Activated naive CD8-positive, alpha-beta T cell treated with anti-CD3 and anti-CD28 coated beads for 36 hours (primary cell): ENCODE measurements around the gene HDLBP. TPM values are rescaled to one million over a fixed set of nuclear protein-coding genes. Genes with fewer than 3 reads are reported as not detected.
A peak's percentile ranks its signal among the peaks of the same experiment; 100 is the strongest.

ENCODE experiments used
- DNase-seq: peaks from one replicate; pipeline ENCODE4 v3.0.0; 2021
- H3K27ac Mint-ChIP-seq: one replicate; pipeline ENCODE4 v1.8.0; 2022; ENCODE audit warnings: mild to moderate bottlenecking, moderate library complexity, mixed read lengths
- H3K27me3 Mint-ChIP-seq: one replicate; pipeline ENCODE4 v1.8.0; 2022; ENCODE audit warnings: mild to moderate bottlenecking, mixed read lengths
- H3K36me3 Mint-ChIP-seq: one replicate; pipeline ENCODE4 v1.8.0; 2021; ENCODE audit warnings: mild to moderate bottlenecking, mixed read lengths
- H3K4me1 Mint-ChIP-seq: one replicate; pipeline ENCODE4 v1.8.0; 2021; ENCODE audit warnings: mixed read lengths
- H3K4me3 Mint-ChIP-seq: one replicate; pipeline ENCODE4 v1.8.0; 2022; ENCODE audit warnings: mild to moderate bottlenecking, moderate library complexity, mixed read lengths
- H3K9me3 Mint-ChIP-seq: one replicate; pipeline ENCODE4 v1.8.0; 2022; ENCODE audit warnings: mixed read lengths
- total RNA-seq, 2 experiments: library from RNA; stranded (reverse); gene quantifications; one replicate each; pipeline ENCODE4 v1.2.3, GENCODE V29; 2021

The HDLBP gene
- total RNA-seq, 2 experiments from 2014 or later: 272 to 286 TPM

DNA sequence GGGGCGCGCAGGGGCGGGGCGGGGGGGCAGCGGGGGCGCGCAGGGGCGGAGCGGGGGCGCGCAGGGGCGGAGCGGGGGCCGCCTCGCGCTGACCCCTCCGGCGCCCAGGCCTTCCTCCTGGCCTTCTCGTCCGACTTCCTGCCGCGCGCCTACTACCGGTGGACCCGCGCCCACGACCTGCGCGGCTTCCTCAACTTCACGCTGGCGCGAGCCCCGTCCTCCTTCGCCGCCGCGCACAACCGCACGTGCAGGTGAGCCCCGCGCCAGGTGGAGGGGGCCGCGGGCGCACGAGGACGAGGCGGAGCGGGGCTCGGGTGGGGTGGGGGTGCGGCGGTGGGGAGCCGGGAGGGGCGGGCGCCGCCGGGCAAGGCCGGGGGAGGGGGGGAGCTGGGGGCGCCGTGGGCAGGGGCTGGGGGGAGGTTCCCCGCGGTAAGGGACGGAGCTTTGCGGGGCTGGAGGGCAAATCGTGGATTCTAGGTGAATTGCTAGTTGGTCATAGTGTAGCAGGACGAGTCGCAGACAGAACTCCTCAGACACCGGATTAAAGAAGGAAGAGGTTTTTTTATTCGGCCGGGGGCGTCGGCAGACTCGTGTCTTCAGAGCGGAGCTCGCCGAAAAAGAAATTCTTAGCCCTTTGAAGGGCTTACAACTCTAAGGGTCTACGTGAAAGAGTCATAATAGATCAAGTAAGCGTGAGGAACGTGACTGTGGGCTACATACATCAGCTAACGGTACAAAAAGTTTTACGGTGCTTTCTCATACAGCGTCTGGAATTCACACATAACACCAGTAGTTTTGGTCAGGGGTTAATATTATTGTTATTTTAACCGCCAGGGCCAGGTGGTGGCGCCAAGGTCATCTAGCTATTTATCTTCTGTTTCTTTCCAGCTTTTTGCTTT, 97.1 kb downstream of the HDLBP start:
- H3K27me3 Mint-ChIP-seq: peaks cover 17% of the 10 kb centered on the region
- peaks cover 8% of the 10 kb centered on the region for H3K4me1 Mint-ChIP-seq
- peak; percentile 56 for DNase-seq
- peak overlapping the region; percentile 77 for H3K27ac Mint-ChIP-seq
- H3K36me3 Mint-ChIP-seq: peaks cover 4% of the 10 kb centered on the region
- no peaks in the 10 kb centered on the region for H3K9me3 Mint-ChIP-seq
- peak overlapping the region; percentile 83 for H3K4me3 Mint-ChIP-seq

GRCh38 chr2:241217320-241218031, 98.0 kb downstream of the HDLBP start:
- H3K9me3 Mint-ChIP-seq: no peaks in the 10 kb centered on the region
- peaks cover 17% of the 10 kb centered on the region for H3K27me3 Mint-ChIP-seq
- peak; percentile 47 for DNase-seq
- H3K4me1 Mint-ChIP-seq: peaks cover 8% of the 10 kb centered on the region
- peak overlapping the region; percentile 56 for H3K27ac Mint-ChIP-seq
- peak overlapping the region; percentile 68 for H3K4me3 Mint-ChIP-seq
- H3K36me3 Mint-ChIP-seq: peaks cover 2% of the 10 kb centered on the region

DNA sequence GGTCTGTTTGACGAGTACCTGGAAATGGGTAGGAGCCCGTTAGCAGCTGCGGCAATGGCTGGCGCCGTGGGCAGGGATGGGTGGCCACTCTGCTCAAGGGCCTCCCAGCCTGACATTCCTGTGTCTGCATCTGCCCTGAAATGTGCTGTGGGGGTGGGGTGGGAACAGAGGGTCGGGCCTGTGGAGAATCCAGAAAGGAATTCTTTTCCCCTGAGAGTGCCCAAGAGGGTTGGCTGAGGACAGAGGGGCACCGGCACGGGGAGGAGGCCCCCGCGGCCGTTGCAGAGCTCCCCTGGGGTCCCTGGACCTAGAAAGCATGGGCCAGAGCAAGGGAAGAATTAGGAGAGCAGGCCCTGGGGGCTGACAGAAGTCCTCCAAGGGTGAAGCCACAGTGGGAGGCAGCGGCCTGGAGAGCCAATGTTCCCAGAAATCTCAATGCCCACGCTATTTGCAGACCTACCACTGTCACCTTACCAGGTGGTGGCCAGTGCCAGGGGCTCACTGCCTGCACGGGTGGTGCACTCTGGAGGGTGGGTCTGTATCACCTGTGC, 99.2 kb downstream of the HDLBP start:
- Mint-ChIP-seq H3K27me3 (peaks cover 17% of the 10 kb centered on the region), H3K27ac (no peak overlapping the region), H3K4me3 (no peak overlapping the region), H3K9me3 (no peaks in the 10 kb centered on the region), H3K36me3 (peaks cover 2% of the 10 kb centered on the region), H3K4me1 (peaks cover 8% of the 10 kb centered on the region)
- no peak for DNase-seq

- no peak overlapping the region for H3K4me3 Mint-ChIP-seq
- H3K27me3 Mint-ChIP-seq: peaks cover 17% of the 10 kb centered on the region
- H3K27ac Mint-ChIP-seq: no peak overlapping the region
- H3K9me3 Mint-ChIP-seq: no peaks in the 10 kb centered on the region
- peaks cover 2% of the 10 kb centered on the region for H3K36me3 Mint-ChIP-seq
- DNase-seq: no peak
- peaks cover 8% of the 10 kb centered on the region for H3K4me1 Mint-ChIP-seq
These were observed 100.1 kb downstream of the HDLBP start for GRCh38 chr2:241215421-241215820.

DNA sequence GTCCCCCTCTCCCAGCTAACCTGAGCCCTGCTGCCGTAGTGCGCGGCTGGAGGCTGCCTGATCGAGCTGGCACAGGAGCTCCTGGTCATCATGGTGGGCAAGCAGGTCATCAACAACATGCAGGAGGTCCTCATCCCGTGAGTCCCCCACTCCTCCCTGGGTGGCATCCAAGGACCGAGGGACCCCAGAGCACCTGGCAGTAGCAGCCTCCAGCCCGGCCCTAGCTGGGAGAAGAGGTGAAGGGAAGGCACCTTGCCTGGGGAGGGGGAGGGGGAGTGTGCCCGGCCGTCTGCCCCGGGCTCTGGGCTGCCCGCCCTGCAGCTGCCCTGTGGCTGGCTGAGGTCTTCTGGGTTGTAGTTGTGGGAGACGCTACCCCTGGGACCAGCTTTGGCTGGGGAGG, 100.7 kb downstream of the HDLBP start:
- DNase-seq: no peak
- no peaks in the 10 kb centered on the region for H3K9me3 Mint-ChIP-seq

DNA sequence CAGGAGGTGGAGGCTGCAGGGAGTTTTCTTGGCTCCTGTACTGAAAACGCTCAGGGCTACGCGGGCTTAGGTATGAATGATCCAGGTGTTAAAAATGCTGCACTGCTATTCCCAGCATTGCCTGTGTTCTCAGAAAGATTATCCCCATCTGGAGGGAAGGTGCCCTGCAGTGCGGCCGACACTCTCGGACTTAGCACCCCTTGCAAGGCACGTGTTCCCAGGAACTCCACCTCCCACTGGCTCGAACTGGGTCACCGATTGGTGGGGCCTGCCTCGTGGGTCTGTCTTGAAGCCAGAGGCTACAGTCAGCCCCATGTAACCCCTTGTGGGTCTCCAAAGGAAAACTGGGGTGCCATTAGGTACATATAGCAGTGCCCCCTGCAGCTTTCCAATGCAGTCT, 101.3 kb downstream of the HDLBP start:
- Mint-ChIP-seq H3K4me3 (no peak overlapping the region), H3K9me3 (no peaks in the 10 kb centered on the region), H3K27ac (no peak overlapping the region), H3K27me3 (peaks cover 7% of the 10 kb centered on the region), H3K36me3 (peaks cover 2% of the 10 kb centered on the region), H3K4me1 (peaks cover 6% of the 10 kb centered on the region)
- DNase-seq: no peak

More for the DNA sequence above, 100.7 kb downstream of the HDLBP start:
- Mint-ChIP-seq H3K27ac (no peak overlapping the region), H3K36me3 (peaks cover 2% of the 10 kb centered on the region), H3K27me3 (peaks cover 12% of the 10 kb centered on the region), H3K4me3 (no peak overlapping the region), H3K4me1 (peaks cover 8% of the 10 kb centered on the region)

DNA sequence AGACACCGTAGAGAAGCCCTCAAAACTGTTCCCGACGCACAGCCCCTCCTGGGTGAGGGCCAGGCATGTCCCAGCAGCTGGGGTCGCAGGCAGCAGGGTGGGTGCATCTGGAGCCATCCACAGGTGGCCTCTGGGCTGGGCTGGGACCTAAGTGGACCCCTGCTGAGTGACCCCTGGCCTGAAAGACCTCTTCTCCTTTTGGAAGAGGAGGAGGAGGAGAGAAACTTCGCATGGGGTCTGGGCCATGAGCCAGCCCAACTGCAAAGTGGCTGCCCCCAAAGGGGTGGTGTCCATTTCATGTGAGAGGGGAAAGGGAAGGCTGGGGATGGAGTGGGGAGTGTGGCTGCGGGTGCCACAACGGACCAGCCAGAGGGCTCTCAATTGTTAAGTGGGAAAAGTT, 101.9 kb downstream of the HDLBP start:
- Mint-ChIP-seq H3K27me3 (peaks cover 2% of the 10 kb centered on the region), H3K9me3 (no peaks in the 10 kb centered on the region), H3K27ac (no peak overlapping the region), H3K4me3 (no peak overlapping the region), H3K4me1 (peaks cover 2% of the 10 kb centered on the region), H3K36me3 (peaks cover 2% of the 10 kb centered on the region)
- no peak for DNase-seq

GRCh38 chr2:241213041-241213440, 102.4 kb downstream of the HDLBP start:
- H3K9me3 Mint-ChIP-seq: no peaks in the 10 kb centered on the region
- no peak overlapping the region for H3K4me3 Mint-ChIP-seq
- H3K27me3 Mint-ChIP-seq: no peaks in the 10 kb centered on the region
- H3K36me3 Mint-ChIP-seq: no peaks in the 10 kb centered on the region
- no peak for DNase-seq
- H3K4me1 Mint-ChIP-seq: no peaks in the 10 kb centered on the region
- no peak overlapping the region for H3K27ac Mint-ChIP-seq

GRCh38 chr2:241211276-241211675, 104.2 kb downstream of the HDLBP start:
- no peaks in the 10 kb centered on the region for H3K4me1 Mint-ChIP-seq
- DNase-seq: no peak
- no peaks in the 10 kb centered on the region for H3K27me3 Mint-ChIP-seq
- no peak overlapping the region for H3K27ac Mint-ChIP-seq
- H3K36me3 Mint-ChIP-seq: no peaks in the 10 kb centered on the region
- no peak overlapping the region for H3K4me3 Mint-ChIP-seq
- no peaks in the 10 kb centered on the region for H3K9me3 Mint-ChIP-seq

- H3K27me3 Mint-ChIP-seq: no peaks in the 10 kb centered on the region
These were observed 106.2 kb downstream of the HDLBP start for GRCh38 chr2:241209271-241209670.

DNA sequence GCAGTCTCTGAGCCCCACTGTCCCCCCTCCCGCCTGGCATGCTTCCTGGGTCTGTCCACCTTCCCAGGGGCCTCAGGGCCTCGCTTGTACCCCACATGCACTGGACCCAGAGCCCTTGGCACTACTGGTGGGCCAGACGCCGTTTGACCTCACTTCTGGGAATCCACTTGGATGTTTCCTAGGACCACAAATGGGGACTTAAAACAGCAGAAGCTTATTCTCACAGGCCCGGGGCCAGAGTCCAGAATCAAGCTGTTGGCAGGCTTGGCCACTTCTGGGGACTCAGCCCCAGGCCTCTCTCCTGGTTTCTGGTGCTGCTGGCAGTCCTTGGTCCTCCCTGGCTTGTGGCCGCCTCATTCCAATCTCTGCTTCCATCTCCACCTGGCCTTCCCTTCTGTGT, 107.4 kb downstream of the HDLBP start:
- H3K27me3 Mint-ChIP-seq: no peaks in the 10 kb centered on the region
- no peak for DNase-seq
- no peaks in the 10 kb centered on the region for H3K36me3 Mint-ChIP-seq
- no peak overlapping the region for H3K27ac Mint-ChIP-seq
- no peak overlapping the region for H3K4me3 Mint-ChIP-seq
- H3K9me3 Mint-ChIP-seq: no peaks in the 10 kb centered on the region
- H3K4me1 Mint-ChIP-seq: no peaks in the 10 kb centered on the region

More at GRCh38 chr2:241209271-241209670, 106.2 kb downstream of the HDLBP start:
- no peak overlapping the region for H3K4me3 Mint-ChIP-seq
- H3K36me3 Mint-ChIP-seq: no peaks in the 10 kb centered on the region
- no peak overlapping the region for H3K27ac Mint-ChIP-seq
- H3K4me1 Mint-ChIP-seq: no peaks in the 10 kb centered on the region
- H3K9me3 Mint-ChIP-seq: no peaks in the 10 kb centered on the region
- no peak for DNase-seq

DNA sequence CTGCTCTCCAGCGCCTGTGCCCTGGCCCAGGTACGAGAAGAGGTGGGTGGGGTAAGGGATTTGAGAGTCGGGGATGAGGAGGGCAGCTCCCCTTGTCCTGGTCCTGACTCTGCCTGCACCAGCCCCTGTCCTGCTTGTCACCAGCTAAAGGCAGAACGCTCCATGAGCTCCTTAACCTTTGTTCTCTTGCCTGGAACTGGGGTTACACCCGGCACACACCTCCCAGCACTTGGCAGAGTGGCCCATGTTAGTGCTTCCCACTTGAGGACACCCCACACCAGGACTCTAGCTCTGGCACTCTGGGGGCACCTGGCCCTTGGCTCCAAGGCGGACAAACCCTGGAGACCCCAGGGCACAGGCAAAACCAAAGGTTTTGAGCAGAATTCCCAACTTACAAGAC, 107.8 kb downstream of the HDLBP start:
- Mint-ChIP-seq H3K4me3 (no peak overlapping the region), H3K27ac (no peak overlapping the region), H3K4me1 (no peaks in the 10 kb centered on the region), H3K36me3 (no peaks in the 10 kb centered on the region), H3K9me3 (no peaks in the 10 kb centered on the region), H3K27me3 (no peaks in the 10 kb centered on the region)
- no peak for DNase-seq

DNA sequence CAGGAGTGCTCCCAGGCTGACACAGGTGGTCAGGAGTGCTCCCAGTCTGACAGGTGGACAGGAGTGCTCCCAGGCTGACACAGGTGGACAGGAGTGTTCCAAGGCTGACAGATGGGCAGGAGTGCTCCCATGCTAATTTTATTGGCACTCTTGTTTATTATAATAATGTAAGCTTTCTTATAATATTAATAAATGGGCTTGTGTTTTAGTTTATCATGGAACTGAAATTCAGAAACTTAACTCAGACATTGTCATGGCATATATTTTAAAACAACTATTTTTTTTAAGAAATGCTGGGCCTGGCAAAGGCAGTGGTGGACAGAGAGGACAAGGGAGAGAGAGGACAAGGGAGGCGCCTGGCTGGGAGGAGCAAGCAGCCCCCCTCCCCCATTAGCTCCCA, 108.3 kb downstream of the HDLBP start:
- no peaks in the 10 kb centered on the region for H3K27me3 Mint-ChIP-seq
- H3K27ac Mint-ChIP-seq: no peak overlapping the region
- DNase-seq: no peak
- no peaks in the 10 kb centered on the region for H3K9me3 Mint-ChIP-seq
- no peaks in the 10 kb centered on the region for H3K4me1 Mint-ChIP-seq
- no peaks in the 10 kb centered on the region for H3K36me3 Mint-ChIP-seq
- H3K4me3 Mint-ChIP-seq: no peak overlapping the region

DNA sequence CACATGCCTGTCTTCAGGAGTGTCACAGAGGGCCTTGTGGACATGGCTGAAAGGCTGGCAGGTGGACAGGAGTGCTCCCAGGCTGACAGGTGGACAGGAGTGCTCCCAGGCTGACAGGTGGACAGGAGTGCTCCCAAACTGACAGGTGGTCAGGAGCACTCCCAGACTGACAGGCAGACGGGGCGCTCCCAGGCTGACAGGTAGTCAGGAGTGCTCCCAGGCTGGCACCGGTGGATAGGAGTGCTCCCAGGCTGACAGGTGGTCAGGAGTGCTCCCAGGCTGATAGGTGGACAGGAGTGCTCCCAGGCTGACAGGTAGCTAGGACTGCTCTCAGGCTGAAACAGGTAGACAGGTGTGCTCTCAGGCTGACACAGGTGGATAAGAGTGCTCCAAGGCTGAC, 110.4 kb downstream of the HDLBP start:
- Mint-ChIP-seq H3K36me3 (no peaks in the 10 kb centered on the region), H3K27me3 (no peaks in the 10 kb centered on the region), H3K9me3 (no peaks in the 10 kb centered on the region), H3K4me1 (no peaks in the 10 kb centered on the region), H3K4me3 (no peak overlapping the region), H3K27ac (no peak overlapping the region)
- DNase-seq: no peak

DNA sequence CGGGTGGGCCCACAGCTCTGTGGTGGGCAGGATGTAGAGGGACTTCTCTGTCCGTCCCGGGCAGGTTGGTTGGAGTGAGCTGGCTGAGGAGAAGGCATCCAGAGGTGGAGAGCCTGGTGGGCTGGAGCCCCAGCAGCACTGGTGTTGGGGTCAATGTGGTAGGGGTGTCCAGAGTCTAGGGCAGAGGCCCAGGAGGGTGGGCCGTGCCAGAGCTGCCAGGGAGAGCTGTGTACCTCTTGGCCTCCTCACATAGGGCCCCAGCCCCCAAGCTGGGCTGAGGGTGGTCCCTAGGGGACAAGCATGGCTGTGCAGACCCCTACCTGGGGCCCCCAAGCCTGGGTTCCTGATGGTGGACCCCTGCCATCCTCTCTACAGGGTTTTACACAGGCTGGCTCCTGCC, 111.0 kb downstream of the HDLBP start:
- Mint-ChIP-seq H3K36me3 (no peaks in the 10 kb centered on the region), H3K9me3 (no peaks in the 10 kb centered on the region), H3K27me3 (no peaks in the 10 kb centered on the region), H3K4me3 (no peak overlapping the region), H3K4me1 (no peaks in the 10 kb centered on the region), H3K27ac (no peak overlapping the region)
- DNase-seq: no peak
